Measurements from ENCODE around the gene RBM44. TPM values are rescaled to one million over a fixed set of nuclear protein-coding genes. Genes with fewer than 3 reads are reported as not detected.

RBM44 gene
- total RNA-seq, 2 experiments from 2014 or later: 1.3 to 1.4 TPM

DNA sequence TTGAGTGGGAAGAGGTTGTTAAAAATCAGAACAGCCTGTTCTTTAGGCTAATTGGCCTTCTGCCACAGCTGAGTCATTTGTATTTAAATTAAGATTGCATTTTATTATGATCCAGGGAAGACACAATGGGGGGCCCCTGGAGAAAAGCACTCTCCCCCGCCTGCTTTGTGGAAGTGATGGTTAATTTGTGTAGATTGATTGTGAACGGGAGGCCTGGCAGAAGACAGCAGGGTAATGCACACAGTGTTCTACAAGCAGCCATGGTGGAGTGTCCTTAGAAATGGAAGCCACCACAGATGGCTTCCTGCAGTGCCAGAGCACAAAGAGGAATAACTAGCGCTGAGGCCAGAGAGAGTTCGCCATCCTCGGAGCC is 80.5 kb downstream of the RBM44 start:
- ChIA-PET CTCF (no interaction called here), POLR2A (no interaction called here)
- DNase-seq: no peak
- no peaks in the 10 kb centered on the region for H3K27me3 Mint-ChIP-seq
- H3K27ac Mint-ChIP-seq: no peak overlapping the region
- H3K4me1 Mint-ChIP-seq: no peaks in the 10 kb centered on the region
- H3K9me3 Mint-ChIP-seq: no peaks in the 10 kb centered on the region
- no peaks in the 10 kb centered on the region for H3K36me3 Mint-ChIP-seq (ENCODE audit: low read depth)
- no peak overlapping the region for H3K4me3 Mint-ChIP-seq

DNA sequence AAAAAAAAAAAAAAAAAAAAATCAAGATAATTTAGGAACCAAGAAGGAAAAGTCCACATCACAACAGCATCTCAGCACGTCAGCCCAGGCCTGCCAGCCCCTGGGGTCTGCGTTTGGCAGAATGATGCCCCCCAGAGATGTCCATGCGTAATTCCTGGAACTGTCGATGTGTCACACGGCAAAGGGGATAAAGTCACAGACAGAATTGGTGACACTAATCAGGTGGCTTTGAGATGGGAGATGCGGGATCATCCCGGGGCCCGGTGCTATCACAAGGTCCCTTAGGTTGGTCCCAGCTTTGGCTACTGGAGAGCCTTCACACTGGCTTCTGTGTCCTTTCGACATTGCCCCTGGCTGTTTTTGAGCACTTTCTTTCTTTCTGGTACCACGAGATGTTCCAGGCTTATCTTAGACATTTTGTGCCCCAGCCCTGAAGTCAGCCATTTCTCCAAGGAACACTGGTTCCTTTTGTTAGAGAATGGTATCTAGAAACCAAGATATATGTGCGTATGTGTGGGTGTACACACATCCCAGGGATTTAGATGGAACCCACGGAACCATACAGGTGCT is 81.5 kb downstream of the RBM44 start:
- H3K4me1 Mint-ChIP-seq: no peaks in the 10 kb centered on the region
- H3K27ac Mint-ChIP-seq: no peak overlapping the region
- H3K4me3 Mint-ChIP-seq: no peak overlapping the region
- DNase-seq: no peak
- ChIA-PET CTCF (no interaction called here), POLR2A (no interaction called here)
- no peaks in the 10 kb centered on the region for H3K36me3 Mint-ChIP-seq (ENCODE audit: low read depth)
- no peaks in the 10 kb centered on the region for H3K9me3 Mint-ChIP-seq
- H3K27me3 Mint-ChIP-seq: no peaks in the 10 kb centered on the region

DNA sequence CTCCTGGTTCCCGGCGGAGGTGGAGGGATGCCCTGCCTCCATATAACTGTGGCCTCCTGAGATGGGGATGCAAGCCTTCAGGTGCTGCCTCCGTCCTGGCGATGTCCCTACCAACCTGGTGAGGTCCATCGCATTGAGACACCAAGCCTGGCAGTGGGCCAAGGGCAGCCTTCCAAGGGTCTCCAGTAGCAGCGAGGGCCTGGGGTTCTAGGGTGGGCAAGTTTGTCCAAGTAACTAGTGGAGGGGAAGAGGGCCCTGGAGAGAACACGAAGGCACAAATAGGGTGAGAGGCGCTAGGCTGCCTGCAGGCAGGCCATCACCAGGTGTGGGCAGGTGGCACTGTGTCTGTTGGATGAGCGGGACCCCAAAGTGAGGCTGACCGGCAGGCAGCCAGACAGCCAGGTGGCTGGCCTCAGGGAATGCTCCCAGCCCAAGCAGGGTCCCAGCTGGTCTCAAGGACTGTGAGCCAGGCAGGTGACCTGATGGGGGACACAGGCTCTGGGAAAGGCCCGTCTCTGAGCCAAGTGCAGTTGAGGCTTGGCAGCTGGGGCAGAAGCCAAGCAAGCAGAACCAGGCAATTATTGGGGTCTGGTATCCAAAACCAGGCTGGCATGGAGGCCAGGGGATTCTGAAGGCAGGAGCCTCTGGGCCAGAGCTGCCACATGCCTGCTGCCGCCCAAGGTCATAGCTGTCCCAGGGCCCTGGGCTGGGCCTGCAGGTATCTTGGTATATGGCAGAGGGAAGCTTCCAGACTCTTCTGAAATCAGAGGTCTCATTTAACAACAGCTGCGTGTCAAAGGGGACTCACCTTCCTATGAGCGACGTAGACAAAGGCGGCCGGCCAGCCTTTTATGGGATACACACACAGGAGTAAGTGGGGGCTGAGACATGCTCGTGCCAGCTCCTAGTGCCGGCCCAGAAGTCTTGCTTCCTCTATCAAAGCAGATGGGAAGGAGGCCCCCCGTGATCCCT is 84.2 kb downstream of the RBM44 start:
- POLR2A ChIA-PET: no interaction called here
- CTCF ChIA-PET: no interaction called here
- DNase-seq: no peak

DNA sequence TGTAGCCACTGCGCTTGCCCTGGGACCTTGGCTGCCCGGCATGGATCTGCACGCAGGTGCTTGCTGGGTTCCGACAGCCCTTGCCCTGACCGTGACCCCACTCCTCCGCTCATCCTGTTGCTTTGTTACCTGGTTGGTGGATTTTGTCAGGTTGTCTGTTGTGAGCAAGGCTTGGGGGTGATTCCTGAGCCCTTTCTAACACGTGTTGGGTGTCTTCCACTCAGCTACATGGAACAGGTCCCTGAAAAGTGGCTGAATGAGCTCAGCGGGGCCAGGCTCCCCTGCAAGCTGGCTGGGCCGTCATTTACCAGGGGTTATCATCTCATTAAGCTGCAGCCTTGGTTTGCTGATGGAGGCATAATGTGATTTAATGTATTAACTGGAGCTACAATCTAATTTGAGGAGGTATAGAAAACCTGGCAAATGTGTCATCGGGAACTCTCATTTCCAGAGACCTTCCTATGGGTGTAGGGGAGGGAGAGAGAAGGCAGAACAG is 85.4 kb downstream of the RBM44 start:
- no peak overlapping the region for H3K27ac Mint-ChIP-seq
- no peak overlapping the region for H3K4me3 Mint-ChIP-seq
- no peak for DNase-seq
- no peaks in the 10 kb centered on the region for H3K9me3 Mint-ChIP-seq
- ChIA-PET POLR2A (no interaction called here), CTCF (interaction anchor here (1.5 to 1.8 kb wide), 2 partner anchors 9 to 12 kb away, joined by 3 to 6 read pairs; no protein-coding TSS in a partner anchor)
- H3K4me1 Mint-ChIP-seq: no peaks in the 10 kb centered on the region
- peaks cover under 1% of the 10 kb centered on the region for H3K27me3 Mint-ChIP-seq
- no peaks in the 10 kb centered on the region for H3K36me3 Mint-ChIP-seq (ENCODE audit: low read depth)

More for the DNA sequence above, 84.2 kb downstream of the RBM44 start:
- Mint-ChIP-seq H3K4me3 (no peak overlapping the region), H3K9me3 (no peaks in the 10 kb centered on the region), H3K4me1 (no peaks in the 10 kb centered on the region), H3K36me3 (ENCODE audit: low read depth) (no peaks in the 10 kb centered on the region), H3K27me3 (no peaks in the 10 kb centered on the region), H3K27ac (no peak overlapping the region)

DNA sequence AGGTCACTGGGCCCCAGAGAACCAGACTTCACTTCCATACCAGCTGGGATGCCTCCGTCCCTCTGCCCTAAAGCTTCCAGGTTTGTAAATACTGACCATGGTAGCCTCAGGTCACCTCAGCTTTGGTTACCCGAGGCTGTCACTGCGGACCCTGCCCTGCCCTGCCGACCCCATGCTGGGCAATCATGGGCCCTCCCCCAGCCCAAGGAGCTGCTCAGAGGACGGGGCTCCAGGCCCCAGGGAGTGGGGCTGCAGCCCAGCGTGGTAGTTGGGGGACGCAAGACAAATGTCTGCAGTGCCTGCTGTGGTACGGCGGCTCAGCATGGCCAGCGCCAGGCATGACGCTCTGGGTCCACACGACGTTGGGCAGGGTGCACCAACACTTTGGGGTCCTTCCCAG is 86.1 kb downstream of the RBM44 start:
- Mint-ChIP-seq H3K9me3 (no peaks in the 10 kb centered on the region), H3K27ac (no peak overlapping the region), H3K27me3 (peaks cover 2% of the 10 kb centered on the region), H3K4me3 (no peak overlapping the region), H3K4me1 (no peaks in the 10 kb centered on the region), H3K36me3 (ENCODE audit: low read depth) (no peaks in the 10 kb centered on the region)
- CTCF ChIA-PET: interaction anchor here (1.5 to 1.8 kb wide), 2 partner anchors 8 to 11 kb away, joined by 3 to 6 read pairs; no protein-coding TSS in a partner anchor
- POLR2A ChIA-PET: no interaction called here
- no peak for DNase-seq

DNA sequence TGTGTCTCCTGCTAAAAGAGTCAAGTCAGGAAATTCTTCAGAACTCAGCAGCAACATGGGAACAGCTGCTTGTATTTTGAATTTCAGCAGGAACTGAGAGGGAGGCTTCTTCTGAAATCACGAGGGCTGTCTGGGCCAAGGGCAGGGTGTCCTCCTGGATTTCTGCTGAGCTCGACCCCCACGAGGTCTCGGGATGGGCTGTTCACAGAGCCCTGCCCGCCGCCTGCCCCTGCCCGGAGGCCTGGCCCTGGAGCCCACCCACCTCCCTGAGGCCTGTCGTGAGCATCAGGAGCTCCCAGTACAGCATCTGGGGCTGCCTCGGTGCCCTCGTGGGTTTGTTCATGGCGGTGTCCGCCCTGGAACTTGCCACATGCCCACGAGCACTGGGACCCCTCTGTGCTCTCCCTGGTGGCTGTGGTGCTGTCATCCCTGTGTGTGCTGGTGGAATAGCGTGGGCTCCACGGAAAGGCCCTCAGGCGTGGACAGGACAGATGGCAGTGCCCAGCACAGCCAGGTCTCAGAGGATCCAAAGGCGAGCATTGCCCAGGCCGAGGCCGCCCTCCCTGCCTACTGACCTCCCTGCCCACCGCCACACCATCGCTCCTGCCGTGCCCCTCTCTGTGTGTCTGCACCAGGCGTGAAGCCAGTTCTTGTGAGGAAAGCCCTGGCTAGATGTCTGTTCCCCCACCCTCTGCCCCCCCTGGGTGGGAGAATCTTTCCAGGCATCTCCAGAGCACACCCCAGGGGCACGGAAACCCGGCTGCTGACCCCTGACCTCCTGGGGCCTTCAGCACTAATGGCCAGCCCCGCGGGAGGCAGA is 86.7 kb downstream of the RBM44 start:
- Mint-ChIP-seq H3K36me3 (ENCODE audit: low read depth) (no peaks in the 10 kb centered on the region), H3K27me3 (peaks cover 2% of the 10 kb centered on the region), H3K9me3 (no peaks in the 10 kb centered on the region), H3K4me3 (no peak overlapping the region), H3K27ac (no peak overlapping the region), H3K4me1 (no peaks in the 10 kb centered on the region)
- ChIA-PET CTCF (interaction anchor here (1.5 to 1.8 kb wide), 2 partner anchors 7 to 10 kb away, joined by 3 to 6 read pairs; no protein-coding TSS in a partner anchor), POLR2A (no interaction called here)
- no peak for DNase-seq

DNA sequence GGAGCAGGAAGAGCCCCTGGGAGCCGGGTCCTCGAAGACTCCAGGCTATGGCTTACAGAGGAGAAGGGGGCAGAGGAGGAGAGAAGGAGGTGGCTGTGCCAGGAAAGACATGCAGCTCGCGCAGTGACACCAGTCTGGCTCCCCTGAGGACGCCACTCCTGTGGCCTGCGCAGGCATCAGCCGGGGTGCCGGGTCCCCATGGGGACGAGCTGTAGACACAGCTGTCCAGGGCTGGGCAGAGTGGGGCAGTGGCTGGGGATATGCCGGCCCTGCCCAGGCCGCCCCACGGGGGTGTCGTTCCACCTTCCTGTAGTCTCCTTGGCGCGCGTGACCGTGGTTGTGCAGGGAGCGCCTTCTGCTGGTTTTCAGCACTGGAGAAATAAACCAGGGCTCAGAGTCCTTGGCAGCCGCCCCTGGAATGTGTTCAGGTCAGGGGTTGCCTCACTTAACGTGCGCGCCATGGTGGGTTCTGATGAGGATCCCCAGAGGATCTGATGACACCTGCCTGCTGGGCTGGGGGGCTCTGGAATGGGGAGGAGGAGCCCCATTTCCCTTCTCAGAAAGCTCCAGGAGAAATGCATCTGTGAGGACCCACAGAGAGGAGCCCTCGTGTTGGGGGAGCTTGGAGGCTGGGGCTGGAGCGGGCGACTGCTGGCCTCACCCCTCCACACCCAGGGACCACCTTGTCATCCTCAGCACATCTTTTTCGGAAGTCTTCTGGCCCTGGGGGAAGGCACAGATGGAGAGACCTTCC is 87.5 kb downstream of the RBM44 start:
- ChIA-PET POLR2A (no interaction called here), CTCF (no interaction called here)
- Mint-ChIP-seq H3K27me3 (peaks cover 2% of the 10 kb centered on the region), H3K9me3 (no peaks in the 10 kb centered on the region), H3K36me3 (ENCODE audit: low read depth) (no peaks in the 10 kb centered on the region), H3K27ac (no peak overlapping the region), H3K4me3 (no peak overlapping the region), H3K4me1 (no peaks in the 10 kb centered on the region)
- no peak for DNase-seq

DNA sequence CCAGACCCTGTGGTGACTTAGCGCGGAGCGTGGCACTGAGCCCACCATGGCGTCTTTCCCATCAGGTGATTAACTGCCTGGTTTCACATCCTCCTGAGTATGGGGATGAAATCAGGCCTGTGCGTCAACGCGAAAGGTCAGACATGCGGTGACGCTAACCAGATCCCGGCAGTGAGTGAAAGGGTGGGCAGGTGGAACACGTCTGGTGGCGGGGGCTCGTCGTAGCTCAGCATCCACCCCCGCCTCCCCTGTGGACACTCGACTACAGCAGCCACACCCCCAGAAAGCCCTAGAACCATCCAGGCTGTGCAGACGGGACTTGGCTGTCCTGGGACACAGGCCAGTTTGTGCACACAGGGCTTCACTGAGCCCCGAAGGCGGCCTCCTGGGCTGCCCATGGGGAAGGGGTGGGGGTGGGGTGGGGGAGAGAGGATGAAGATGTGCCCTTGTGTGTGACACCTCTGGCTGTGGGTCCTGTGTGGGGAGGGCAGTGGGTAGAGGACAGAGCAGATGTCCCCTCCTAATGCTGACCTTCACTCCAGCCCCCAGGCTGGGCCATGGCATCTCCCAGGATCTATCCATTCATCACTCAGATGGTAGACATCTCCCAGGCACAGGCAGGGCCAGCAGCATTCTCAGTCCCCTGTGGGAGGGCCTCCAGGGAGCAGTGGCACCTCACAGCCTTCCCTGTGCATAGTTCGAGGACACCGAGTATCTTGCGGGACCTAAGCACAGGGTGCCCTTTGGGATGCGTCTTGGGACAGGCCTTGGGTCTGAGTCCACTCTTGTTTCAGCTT is 88.3 kb downstream of the RBM44 start:
- Mint-ChIP-seq H3K27me3 (peaks cover 2% of the 10 kb centered on the region), H3K4me3 (no peak overlapping the region), H3K9me3 (no peaks in the 10 kb centered on the region), H3K4me1 (peaks cover 1% of the 10 kb centered on the region), H3K36me3 (ENCODE audit: low read depth) (no peaks in the 10 kb centered on the region), H3K27ac (no peak overlapping the region)
- ChIA-PET POLR2A (no interaction called here), CTCF (no interaction called here)
- no peak for DNase-seq

DNA sequence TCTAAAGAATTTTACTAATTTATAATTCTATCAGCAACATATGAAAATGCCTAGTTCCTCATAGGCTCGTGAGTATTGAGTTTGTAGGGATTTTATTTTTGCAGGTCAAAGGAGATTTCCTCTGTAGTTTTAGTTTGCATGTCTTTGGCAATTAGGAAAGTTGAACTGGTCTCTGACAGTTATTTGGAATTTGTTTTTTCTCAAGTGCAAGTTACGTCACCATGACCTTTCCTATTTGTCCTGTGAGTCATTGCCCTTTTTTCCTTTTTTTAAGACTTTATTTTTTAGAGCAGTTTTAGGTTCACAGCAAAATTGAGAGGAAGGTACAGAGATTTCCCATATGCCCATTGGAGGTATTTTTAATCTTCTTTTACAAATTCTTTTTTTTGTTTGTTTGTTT is 89.8 kb downstream of the RBM44 start:
- H3K9me3 Mint-ChIP-seq: no peaks in the 10 kb centered on the region

DNA sequence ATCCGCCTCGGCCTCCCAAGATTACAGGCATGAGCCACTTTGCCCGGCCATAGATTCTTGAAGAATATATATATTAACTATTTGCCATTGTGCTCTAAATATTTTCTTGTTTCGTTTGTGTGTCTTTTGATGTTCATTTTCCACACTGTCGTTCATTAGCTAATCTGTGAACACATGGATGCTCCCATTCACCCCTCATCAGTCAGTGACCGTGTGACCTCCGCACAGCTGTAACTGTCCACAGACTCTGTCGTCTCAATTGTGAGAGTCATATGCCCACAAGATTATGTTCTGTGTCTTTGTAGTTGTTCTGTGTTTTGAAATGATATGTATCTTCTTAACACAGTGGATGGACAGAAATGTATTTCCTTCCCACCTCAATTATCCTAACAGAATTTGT is 90.4 kb downstream of the RBM44 start:
- Mint-ChIP-seq H3K9me3 (no peaks in the 10 kb centered on the region), H3K4me3 (no peak overlapping the region), H3K27me3 (peaks cover 2% of the 10 kb centered on the region), H3K36me3 (ENCODE audit: low read depth) (no peaks in the 10 kb centered on the region), H3K4me1 (peaks cover 19% of the 10 kb centered on the region), H3K27ac (no peak overlapping the region)
- CTCF ChIA-PET: no interaction called here
- DNase-seq: no peak
- POLR2A ChIA-PET: no interaction called here

More for the DNA sequence above, 89.8 kb downstream of the RBM44 start:
- no peak overlapping the region for H3K27ac Mint-ChIP-seq
- DNase-seq: no peak
- H3K4me3 Mint-ChIP-seq: no peak overlapping the region
- POLR2A ChIA-PET: no interaction called here
- peaks cover 2% of the 10 kb centered on the region for H3K27me3 Mint-ChIP-seq
- CTCF ChIA-PET: interaction anchor here (0.7 kb wide), 1 partner anchor 778 kb away, joined by 3 read pairs; no protein-coding TSS in a partner anchor
- H3K4me1 Mint-ChIP-seq: peaks cover 16% of the 10 kb centered on the region
- no peaks in the 10 kb centered on the region for H3K36me3 Mint-ChIP-seq (ENCODE audit: low read depth)

DNA sequence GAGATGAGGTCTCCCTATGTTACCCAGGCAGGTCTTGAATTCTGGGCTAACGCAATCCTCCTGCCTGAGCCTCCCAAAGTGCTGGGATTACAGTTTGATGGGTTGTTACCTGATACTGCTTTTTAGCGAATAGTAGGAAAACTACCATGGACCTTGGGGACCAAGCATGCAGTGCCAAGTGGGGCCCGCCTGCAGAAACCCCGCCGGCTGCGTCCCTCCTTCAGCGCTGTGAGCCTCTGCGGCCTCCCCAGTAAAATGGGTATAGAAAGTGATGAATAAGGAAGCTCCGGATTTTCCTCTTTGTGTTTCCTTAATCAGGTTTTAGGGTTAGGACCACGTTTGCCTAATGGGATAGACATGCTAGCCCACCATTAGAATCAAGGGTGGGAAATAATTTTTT is 91.2 kb downstream of the RBM44 start:
- H3K36me3 Mint-ChIP-seq (ENCODE audit: low read depth): no peaks in the 10 kb centered on the region

More for the DNA sequence above, 91.2 kb downstream of the RBM44 start:
- no peaks in the 10 kb centered on the region for H3K9me3 Mint-ChIP-seq
- H3K4me1 Mint-ChIP-seq: peaks cover 19% of the 10 kb centered on the region
- no peak for DNase-seq
- H3K4me3 Mint-ChIP-seq: no peak overlapping the region
- H3K27ac Mint-ChIP-seq: no peak overlapping the region
- CTCF ChIA-PET: interaction anchor here (0.6 kb wide), 1 partner anchor 272 kb away, joined by 5 read pairs; no protein-coding TSS in a partner anchor
- peaks cover 2% of the 10 kb centered on the region for H3K27me3 Mint-ChIP-seq
- POLR2A ChIA-PET: no interaction called here

Data from activated CD4-positive, alpha-beta T cell treated with anti-CD3 and anti-CD28 coated beads, Interleukin-2, amount 10 ng/mL, durations not matched to agents 7 days and 5 days (primary cell).